ENCODE results near the gene CHPT1.

DNA sequence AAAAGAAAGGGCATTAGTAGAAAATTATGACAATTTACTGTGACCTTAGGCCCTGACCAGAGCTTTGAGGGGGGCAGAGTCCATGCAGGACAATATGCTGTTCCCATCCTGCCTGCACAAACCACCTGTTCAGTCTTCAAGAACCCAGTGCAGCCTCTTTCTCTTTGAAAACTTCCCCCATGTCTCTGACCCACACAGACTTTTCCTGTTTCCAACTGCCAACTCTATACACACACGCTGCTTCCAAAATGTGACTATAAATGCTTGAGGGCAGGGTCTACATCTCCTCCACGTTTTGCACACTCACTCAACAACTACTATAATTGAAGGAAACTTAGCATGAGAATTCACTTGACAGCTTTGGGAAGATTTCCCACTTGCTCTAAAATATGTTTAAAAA lies 78.4 kb downstream of the CHPT1 start:
- no peak for TF ChIP-seq POLR2A (IDR thresholded peaks at IDR 0.05; ENCODE audit: low read length)
- no peak for TF ChIP-seq GATA1 (IDR thresholded peaks at IDR 0.05; ENCODE audit: low read depth, low read length)

Data from erythroblast (primary cell).